H9 (cell line): ENCODE data around the gene ANKRD17. TPM values are rescaled to one million over a fixed set of nuclear protein-coding genes. Genes with fewer than 3 reads are reported as not detected.
A peak's percentile ranks its signal among the peaks of the same experiment; 100 is the strongest.

Experiments
- DNase-seq: peaks from one replicate; pipeline ENCODE4 v3.0.0-alpha.2; 2017
- H2AFZ ChIP-seq: one replicate; pipeline ENCODE4 v1.6.1; 2013; ENCODE audit warnings: mild to moderate bottlenecking, low read length, control low read depth, moderate library complexity
- H2AK5ac ChIP-seq: 2 replicates; pipeline ENCODE4 v1.6.1; 2013; ENCODE audit warnings: low read length, control low read depth, mixed read lengths; ENCODE audit not compliant: insufficient read length
- H2BK120ac ChIP-seq: one replicate; pipeline ENCODE4 v1.6.1; 2013; ENCODE audit warnings: low read depth, mild to moderate bottlenecking, low read length, control low read depth, inconsistent platforms; ENCODE audit not compliant: poor library complexity, severe bottlenecking
- H2BK12ac ChIP-seq: 2 replicates; pipeline ENCODE4 v1.6.1; 2013; ENCODE audit warnings: low read length, control low read depth, mixed read lengths, low read depth; ENCODE audit not compliant: insufficient read length
- H2BK15ac ChIP-seq: 2 replicates; pipeline ENCODE4 v1.6.1; 2013; ENCODE audit warnings: low read depth, low read length, control low read depth
- H2BK20ac ChIP-seq: one replicate; pipeline ENCODE4 v1.6.1; 2013; ENCODE audit warnings: low read depth, mild to moderate bottlenecking, low read length, control low read depth, inconsistent platforms; ENCODE audit not compliant: poor library complexity, severe bottlenecking
- H2BK5ac ChIP-seq: 2 replicates; pipeline ENCODE4 v1.6.1; 2013; ENCODE audit warnings: low read length, control low read depth, mixed read lengths; ENCODE audit not compliant: insufficient read length
- H3K14ac ChIP-seq: 2 replicates; pipeline ENCODE4 v1.6.1; 2013; ENCODE audit warnings: low read length, control low read depth; ENCODE audit not compliant: insufficient read depth
- H3K18ac ChIP-seq: 2 replicates; pipeline ENCODE4 v1.6.1; 2013; ENCODE audit warnings: low read depth, mild to moderate bottlenecking, mixed read lengths, low read length, control low read depth; ENCODE audit not compliant: insufficient read length
- H3K23ac ChIP-seq: 2 replicates; pipeline ENCODE4 v1.6.1; 2013; ENCODE audit warnings: low read length, control low read depth, mixed read lengths, low read depth; ENCODE audit not compliant: insufficient read length
- H3K23me2 ChIP-seq: 2 replicates; pipeline ENCODE4 v1.6.1; 2013; ENCODE audit warnings: low read depth, mild to moderate bottlenecking, mixed read lengths, low read length, control low read depth; ENCODE audit not compliant: insufficient read length, poor library complexity, severe bottlenecking
- H3K27ac ChIP-seq: 2 replicates; pipeline ENCODE4 v1.5.1; 2013; ENCODE audit warnings: low read length, control low read depth, mixed read lengths, low read depth; ENCODE audit not compliant: insufficient read length
- H3K27me3 ChIP-seq: 2 replicates; pipeline ENCODE4 v1.6.1; 2013; ENCODE audit warnings: low read length, control low read depth, inconsistent platforms; ENCODE audit not compliant: insufficient read depth
- H3K4ac ChIP-seq: 2 replicates; pipeline ENCODE4 v1.6.1; 2013; ENCODE audit warnings: low read depth, mild to moderate bottlenecking, control low read depth, inconsistent platforms, low read length, moderate library complexity
- H3K4me1 ChIP-seq: 2 replicates; pipeline ENCODE4 v1.6.1; 2013; ENCODE audit warnings: low read length, control low read depth, inconsistent platforms; ENCODE audit not compliant: insufficient read depth
- H3K4me2 ChIP-seq: 2 replicates; pipeline ENCODE4 v1.6.1; 2013; ENCODE audit warnings: low read length, control low read depth, mixed read lengths; ENCODE audit not compliant: insufficient read length, insufficient read depth
- H3K56ac ChIP-seq: 2 replicates; pipeline ENCODE4 v1.6.1; 2013; ENCODE audit warnings: low read depth, mild to moderate bottlenecking, mixed read lengths, low read length, control low read depth; ENCODE audit not compliant: insufficient read length
- H3K79me1 ChIP-seq: 2 replicates; pipeline ENCODE4 v1.6.1; 2013; ENCODE audit warnings: low read depth, mild to moderate bottlenecking, moderate library complexity, low read length, control low read depth, inconsistent platforms; ENCODE audit not compliant: insufficient read depth, poor library complexity, severe bottlenecking
- H3K79me2 ChIP-seq: 2 replicates; pipeline ENCODE4 v1.6.1; 2013; ENCODE audit warnings: low read length, control low read depth, inconsistent platforms; ENCODE audit not compliant: insufficient read depth
- H3K9ac ChIP-seq: 2 replicates; pipeline ENCODE4 v1.6.1; 2013; ENCODE audit warnings: low read length, control low read depth, mixed read lengths; ENCODE audit not compliant: insufficient read length; ENCODE audit errors: extremely low read depth
- H3K9me3 ChIP-seq: one replicate; pipeline ENCODE4 v1.6.1; 2013; ENCODE audit warnings: low read depth, low read length, inconsistent platforms; ENCODE audit not compliant: control insufficient read depth
- H3T11ph ChIP-seq: one replicate; pipeline ENCODE4 v1.6.1; 2013; ENCODE audit warnings: mild to moderate bottlenecking, low read length, control low read depth, inconsistent platforms
- H4K20me1 ChIP-seq: one replicate; pipeline ENCODE4 v1.6.1; 2013; ENCODE audit not compliant: control insufficient read depth, insufficient read length, insufficient read depth
- H4K5ac ChIP-seq: 2 replicates; pipeline ENCODE4 v1.6.1; 2013; ENCODE audit warnings: low read depth, mild to moderate bottlenecking, mixed read lengths, low read length, control low read depth; ENCODE audit not compliant: insufficient read length
- H4K8ac ChIP-seq: replicated peaks from 2 replicates; pipeline ENCODE4 v1.6.1; 2013; ENCODE audit warnings: low read length, control low read depth, mixed read lengths, low read depth; ENCODE audit not compliant: insufficient read length
- H4K91ac ChIP-seq: 2 replicates; pipeline ENCODE4 v1.6.1; 2013; ENCODE audit warnings: low read depth, mild to moderate bottlenecking, moderate library complexity, mixed read lengths, low read length, control low read depth; ENCODE audit not compliant: insufficient read length
- H3K27ac Mint-ChIP-seq, 3 experiments: 2 replicates in 2 of 3; 3 replicates in 1 of 3; pipeline ENCODE4 v1.8.0; 2020 to 2021; ENCODE audit warnings: mixed read lengths in 3 of 3, mild to moderate bottlenecking in 1 of 3, moderate library complexity in 1 of 3
- H3K27me3 Mint-ChIP-seq: 2 replicates; pipeline ENCODE4 v1.8.0; 2021; ENCODE audit warnings: low read depth, mild to moderate bottlenecking, moderate library complexity, mixed read lengths
- H3K36me3 Mint-ChIP-seq, 3 experiments: 2 replicates in 2 of 3; 3 replicates in 1 of 3; pipeline ENCODE4 v1.8.0; 2020 to 2021; ENCODE audit warnings: low read depth in 3 of 3, mixed read lengths in 3 of 3; ENCODE audit not compliant: insufficient read depth in 1 of 3
- H3K4me1 Mint-ChIP-seq, 2 experiments: 2 replicates each; pipeline ENCODE4 v1.8.0; 2020; ENCODE audit warnings: mixed read lengths in 2 of 2
- H3K4me3 Mint-ChIP-seq, 2 experiments: 2 replicates in 1 of 2; 3 replicates in 1 of 2; pipeline ENCODE4 v1.8.0; 2020 to 2021; ENCODE audit warnings: mild to moderate bottlenecking in 2 of 2, mixed read lengths in 2 of 2, moderate library complexity in 1 of 2
- H3K9me3 Mint-ChIP-seq, 2 experiments: 2 replicates in 1 of 2; 3 replicates in 1 of 2; pipeline ENCODE4 v1.8.0; 2020; ENCODE audit warnings: mild to moderate bottlenecking in 2 of 2, mixed read lengths in 2 of 2, moderate library complexity in 1 of 2
- WGBS: extraction: QIAGEN DNeasy Blood & Tissue Kit; methylation state at CpG from one replicate; pipeline ENCODE4 v1.1.7; 2013; ENCODE audit warnings: missing lambda C conversion rate, low lambda C conversion rate, mixed read lengths; ENCODE audit not compliant: insufficient read length; ENCODE audit errors: extremely low coverage; 5-methylcytosine and 5-hydroxymethylcytosine counted together
- total RNA-seq: library from RNA; stranded (reverse); gene quantifications from 2 replicates; pipeline ENCODE4 v1.2.1, GENCODE V29; 2021
- TF ChIP-seq, protein P1 (sequence below): fragments of 200-600 bp; sonication (generic); conservative IDR thresholded peaks from 3 replicates; pipeline ENCODE4 v1.8.0; 2021; ENCODE audit warnings: antibody characterized with exemption, mild to moderate bottlenecking

Gene ANKRD17
- total RNA-seq, 1 experiment from 2014 or later = 82.4 TPM

DNA sequence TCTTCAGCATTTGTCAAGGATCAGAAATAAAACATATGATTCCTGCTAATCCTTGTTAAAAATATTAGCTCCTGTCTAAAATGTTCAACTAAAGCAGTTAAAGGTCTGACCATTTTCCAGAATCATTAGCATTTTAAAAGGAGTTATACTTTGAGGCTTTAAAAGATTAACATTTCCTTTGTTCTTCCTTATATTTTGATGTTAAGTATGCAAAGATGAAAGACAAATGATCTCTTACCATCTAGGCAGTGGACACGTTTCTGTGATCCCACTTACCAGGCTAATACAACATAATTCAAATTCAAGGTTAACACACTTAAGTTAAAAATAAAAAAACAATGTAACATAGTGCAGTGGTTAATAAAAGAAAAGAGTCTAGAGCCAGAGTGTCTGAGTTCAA lies 127.3 kb downstream of the ANKRD17 start:
- no peaks in the 10 kb centered on the region for H3K4me1 ChIP-seq

More for the DNA sequence above, 127.3 kb downstream of the ANKRD17 start:
- H3K27me3 ChIP-seq = no peaks in the 10 kb centered on the region
- no peak overlapping the region for H3K4me2 ChIP-seq
- Mint-ChIP-seq H3K27me3 (no peaks in the 10 kb centered on the region), H3K4me3 (no peak overlapping the region), H3K4me1 (peaks cover 4 to 8% of the 10 kb centered on the region in 2 experiments; a peak in 3 of 4 replicates), H3K9me3 (no peaks in the 10 kb centered on the region), H3K27ac (peak overlapping the region in 1 of 3 experiments; percentile 47; a peak in 2 of 7 replicates), H3K36me3 (peaks cover 6 to 46% (median 35%) of the 10 kb centered on the region in 3 experiments; a peak in 6 of 7 replicates)
- H3K23ac ChIP-seq = no peak overlapping the region
- H4K5ac ChIP-seq = no peak overlapping the region
- no peak overlapping the region for H4K8ac ChIP-seq
- no peak overlapping the region for H4K91ac ChIP-seq
- H2BK5ac ChIP-seq = no peak overlapping the region
- no peak overlapping the region for H2AFZ ChIP-seq
- H3K9ac ChIP-seq = no peak overlapping the region
- no peaks in the 10 kb centered on the region for H3K9me3 ChIP-seq
- TF ChIP-seq, protein P1, sequence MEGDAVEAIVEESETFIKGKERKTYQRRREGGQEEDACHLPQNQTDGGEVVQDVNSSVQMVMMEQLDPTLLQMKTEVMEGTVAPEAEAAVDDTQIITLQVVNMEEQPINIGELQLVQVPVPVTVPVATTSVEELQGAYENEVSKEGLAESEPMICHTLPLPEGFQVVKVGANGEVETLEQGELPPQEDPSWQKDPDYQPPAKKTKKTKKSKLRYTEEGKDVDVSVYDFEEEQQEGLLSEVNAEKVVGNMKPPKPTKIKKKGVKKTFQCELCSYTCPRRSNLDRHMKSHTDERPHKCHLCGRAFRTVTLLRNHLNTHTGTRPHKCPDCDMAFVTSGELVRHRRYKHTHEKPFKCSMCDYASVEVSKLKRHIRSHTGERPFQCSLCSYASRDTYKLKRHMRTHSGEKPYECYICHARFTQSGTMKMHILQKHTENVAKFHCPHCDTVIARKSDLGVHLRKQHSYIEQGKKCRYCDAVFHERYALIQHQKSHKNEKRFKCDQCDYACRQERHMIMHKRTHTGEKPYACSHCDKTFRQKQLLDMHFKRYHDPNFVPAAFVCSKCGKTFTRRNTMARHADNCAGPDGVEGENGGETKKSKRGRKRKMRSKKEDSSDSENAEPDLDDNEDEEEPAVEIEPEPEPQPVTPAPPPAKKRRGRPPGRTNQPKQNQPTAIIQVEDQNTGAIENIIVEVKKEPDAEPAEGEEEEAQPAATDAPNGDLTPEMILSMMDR = no peak
- no CpG with 5 or more reads among the region's 1 CpG for WGBS
- H3T11ph ChIP-seq = no peak overlapping the region
- no peak overlapping the region for H3K4ac ChIP-seq
- no peak overlapping the region for H3K14ac ChIP-seq
- no peak for DNase-seq
- no peak overlapping the region for H2BK12ac ChIP-seq
- H4K20me1 ChIP-seq = no peaks in the 10 kb centered on the region
- H2BK20ac ChIP-seq = no peak overlapping the region
- H2AK5ac ChIP-seq = no peak overlapping the region
- peaks cover 2% of the 10 kb centered on the region for H3K79me1 ChIP-seq
- no peak overlapping the region for H3K56ac ChIP-seq
- no peak overlapping the region for H2BK15ac ChIP-seq
- no peak overlapping the region for H2BK120ac ChIP-seq
- H3K18ac ChIP-seq = no peak overlapping the region
- H3K79me2 ChIP-seq = no peaks in the 10 kb centered on the region; the same call in 1 of the 2 replicates
- H3K23me2 ChIP-seq = no peaks in the 10 kb centered on the region
- no peak overlapping the region for H3K27ac ChIP-seq
